Mucosa of descending colon (tissue), 3 donors: Measurements from ENCODE around the gene GATC. TPM values are rescaled to one million over a fixed set of nuclear protein-coding genes. Genes with fewer than 3 reads are reported as not detected.

Experiments used
- ATAC-seq: fragments of 200-7000 bp; cut with Tn5 transposase; one replicate; pipeline ENCODE4 v1.9.1; 2020; ENCODE audit warnings: mild to moderate bottlenecking, moderate library complexity
- DNase-seq, 3 donors: peaks; one replicate each; pipeline ENCODE4 v3.0.0-alpha.2; 2020
- H3K36me3 ChIP-seq: fragments of 200-600 bp; one replicate; pipeline ENCODE4 v1.8.0; 2021; ENCODE audit warnings: low read depth, mild to moderate bottlenecking
- H3K4me1 ChIP-seq: fragments of 200-600 bp; one replicate; pipeline ENCODE4 v1.8.0; 2021; ENCODE audit warnings: low read depth, mild to moderate bottlenecking
- H3K4me3 ChIP-seq: fragments of 200-600 bp; one replicate; pipeline ENCODE4 v1.8.0; 2021; ENCODE audit warnings: mild to moderate bottlenecking
- H3K9me3 ChIP-seq: fragments of 200-600 bp; one replicate; pipeline ENCODE4 v1.8.0; 2021; ENCODE audit warnings: mild to moderate bottlenecking
- intact Hi-C, 2 donors: fragments of 100-400 bp; cut with DNase I in 1 of 2; cut with micrococcal nuclease in 1 of 2; formaldehyde crosslinking; loops; one replicate each; pipeline versions ENCODE4 v1.11.0 to v1.11.1; 2022; cut with DNase I, micrococcal nuclease
- total RNA-seq, 3 donors: library from RNA; stranded (reverse); fragmentation: NEBNext Ultra II Directional in 2 of 3; extraction: Animal tissue kit (Norgen Biotek cat#: 25700) in 2 of 3; gene quantifications; one replicate each; pipeline versions ENCODE4 v1.2.1 to v1.2.4, GENCODE V29; 2021 to 2023
- TF ChIP-seq, protein P1 (sequence below): fragments of 200-600 bp; IDR thresholded peaks from one replicate; pipeline ENCODE4 v1.8.0; 2022; ENCODE audit warnings: antibody characterized with exemption, mild to moderate bottlenecking
- donor health status: DM: no; HTN: no; CAD: no; lungs with moderate emphysema.
- donor health status: DM: no; HTN: no; CAD: no.
- donor health status: DM: no; HTN: yes; CAD: no.

GATC gene
- total RNA-seq, 3 donors from 2014 or later, result 20.6 to 29.5 (median 26.8) TPM

- TF ChIP-seq, protein P1, sequence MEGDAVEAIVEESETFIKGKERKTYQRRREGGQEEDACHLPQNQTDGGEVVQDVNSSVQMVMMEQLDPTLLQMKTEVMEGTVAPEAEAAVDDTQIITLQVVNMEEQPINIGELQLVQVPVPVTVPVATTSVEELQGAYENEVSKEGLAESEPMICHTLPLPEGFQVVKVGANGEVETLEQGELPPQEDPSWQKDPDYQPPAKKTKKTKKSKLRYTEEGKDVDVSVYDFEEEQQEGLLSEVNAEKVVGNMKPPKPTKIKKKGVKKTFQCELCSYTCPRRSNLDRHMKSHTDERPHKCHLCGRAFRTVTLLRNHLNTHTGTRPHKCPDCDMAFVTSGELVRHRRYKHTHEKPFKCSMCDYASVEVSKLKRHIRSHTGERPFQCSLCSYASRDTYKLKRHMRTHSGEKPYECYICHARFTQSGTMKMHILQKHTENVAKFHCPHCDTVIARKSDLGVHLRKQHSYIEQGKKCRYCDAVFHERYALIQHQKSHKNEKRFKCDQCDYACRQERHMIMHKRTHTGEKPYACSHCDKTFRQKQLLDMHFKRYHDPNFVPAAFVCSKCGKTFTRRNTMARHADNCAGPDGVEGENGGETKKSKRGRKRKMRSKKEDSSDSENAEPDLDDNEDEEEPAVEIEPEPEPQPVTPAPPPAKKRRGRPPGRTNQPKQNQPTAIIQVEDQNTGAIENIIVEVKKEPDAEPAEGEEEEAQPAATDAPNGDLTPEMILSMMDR, result no peak
- H3K9me3 ChIP-seq, result no peaks in the 10 kb centered on the region
- peaks cover 8% of the 10 kb centered on the region for H3K4me1 ChIP-seq
- no peak overlapping the region for H3K4me3 ChIP-seq
- no peak for DNase-seq
- ATAC-seq, result no peak
- no peaks in the 10 kb centered on the region for H3K36me3 ChIP-seq
- intact Hi-C loops, result no loop called here
These were observed 20.4 kb upstream of the GATC start for GRCh38 chr12:120425797-120426196.

GRCh38 chr12:120428597-120429229 lies 17.5 kb upstream of the GATC start:
- Histone ChIP-seq H3K36me3 (no peaks in the 10 kb centered on the region), H3K9me3 (no peaks in the 10 kb centered on the region), H3K4me1 (peaks cover 8% of the 10 kb centered on the region), H3K4me3 (no peak overlapping the region)
- ATAC-seq (peak; percentile 79), DNase-seq (peak in 1 of 3 donors; percentile 46)
- intact Hi-C loops, result no loop called here
- TF ChIP-seq, protein P1, result no peak

DNA sequence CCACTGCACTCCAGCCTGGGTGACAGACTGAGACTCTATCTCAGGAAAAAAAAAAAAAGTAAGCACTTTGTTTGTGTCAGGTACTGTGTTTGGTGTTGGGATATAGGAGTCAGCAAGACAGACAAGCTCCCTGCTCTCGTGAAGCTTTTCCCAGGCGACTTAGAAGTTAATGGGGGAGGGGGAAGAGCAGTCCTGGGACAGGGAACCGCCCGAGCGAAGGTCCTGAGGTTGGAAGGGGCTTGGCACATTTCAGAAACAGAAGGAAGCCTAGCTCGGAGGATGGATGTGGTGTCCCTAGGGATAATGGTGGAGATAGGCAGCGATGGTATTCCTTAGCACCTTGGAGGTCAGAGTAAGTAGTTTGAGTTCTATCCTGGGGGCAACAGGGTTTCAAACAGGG lies 16.9 kb upstream of the GATC start:
- intact Hi-C loops, result no loop called here
- TF ChIP-seq, protein P1, result no peak
- Histone ChIP-seq H3K36me3 (no peaks in the 10 kb centered on the region), H3K4me1 (peaks cover 8% of the 10 kb centered on the region), H3K4me3 (no peak overlapping the region), H3K9me3 (no peaks in the 10 kb centered on the region)
- ATAC-seq (peak; percentile 26), DNase-seq (peak in 2 of 3 donors; percentile 39 to 47)

- DNase-seq (peak in 1 of 3 donors; percentile 9), ATAC-seq (no peak)
- H3K9me3 ChIP-seq, result no peaks in the 10 kb centered on the region
- peaks cover 8% of the 10 kb centered on the region for H3K4me1 ChIP-seq
- TF ChIP-seq, protein P1, result no peak
- H3K4me3 ChIP-seq, result no peak overlapping the region
- no peaks in the 10 kb centered on the region for H3K36me3 ChIP-seq
- intact Hi-C loops, result loop anchor here (5.0 kb wide), 2 partner anchors 76 to 81 kb away; no protein-coding TSS in a partner anchor
These were observed 13.3 kb upstream of the GATC start for GRCh38 chr12:120432772-120433525.

GRCh38 chr12:120437735-120438494 lies 8.3 kb upstream of the GATC start, which contains the start of gene COX6A1:
TSS of gene COX6A1 (plus strand) at chr12:120438113. CDS start at chr12:120438127, 14 bp downstream.
- intact Hi-C loops, result no loop called here
- DNase-seq (peak; percentile 95 to 98 (median 98)), ATAC-seq (peak; percentile 99)
- TF ChIP-seq, protein P1, result peak; percentile 20
- H3K4me3 ChIP-seq, result peak within 1 kb of the TSS; percentile 71
- H3K4me1 ChIP-seq, result peaks cover 17% of the 10 kb centered on the region
- H3K9me3 ChIP-seq, result no peaks in the 10 kb centered on the region
- no peaks in the 10 kb centered on the region for H3K36me3 ChIP-seq
